Suprapubic skin (tissue), 3 donors: ENCODE results near the gene GNA14.

ENCODE experiments used
- CTCF ChIP-seq, 2 donors: fragments of 200-600 bp in 1 of 2; fragments of 450-650 bp in 1 of 2; sonication (generic) in 1 of 2; IDR thresholded peaks; one replicate each; pipeline ENCODE4 v1.5.1; 2016 to 2019; ENCODE audit warnings: antibody characterized with exemption in 2 of 2, mild to moderate bottlenecking in 1 of 2, moderate library complexity in 1 of 2
- EP300 ChIP-seq: sonication (generic); formaldehyde crosslinking; IDR thresholded peaks from one replicate; pipeline ENCODE4 v1.6.1; 2017; ENCODE audit warnings: antibody characterized with exemption

DNA sequence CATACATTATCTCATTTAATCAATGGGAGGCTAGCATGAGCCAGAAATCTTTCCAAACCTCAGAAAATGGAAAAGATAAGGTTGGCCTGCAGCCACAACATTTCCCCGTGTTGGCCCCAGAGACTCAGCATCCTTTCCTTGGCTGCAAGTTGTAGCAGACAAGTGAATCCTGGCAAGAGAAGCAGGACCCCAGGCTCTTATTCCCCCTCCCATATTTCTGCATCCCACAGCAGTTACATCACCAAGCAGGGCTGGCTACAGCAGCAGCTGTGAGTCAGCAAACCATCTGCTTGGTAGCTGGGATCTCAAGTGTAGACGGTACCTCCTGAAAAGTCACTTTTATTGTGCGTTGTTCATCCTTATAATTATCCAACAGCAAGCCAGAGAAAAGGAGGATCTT, 212.4 kb downstream of the GNA14 start:
- no peak for TF ChIP-seq CTCF (IDR thresholded peaks at IDR 0.05)
- no peak for TF ChIP-seq EP300
